ENCODE results near the gene MORC3.

The MORC3 gene

DNA sequence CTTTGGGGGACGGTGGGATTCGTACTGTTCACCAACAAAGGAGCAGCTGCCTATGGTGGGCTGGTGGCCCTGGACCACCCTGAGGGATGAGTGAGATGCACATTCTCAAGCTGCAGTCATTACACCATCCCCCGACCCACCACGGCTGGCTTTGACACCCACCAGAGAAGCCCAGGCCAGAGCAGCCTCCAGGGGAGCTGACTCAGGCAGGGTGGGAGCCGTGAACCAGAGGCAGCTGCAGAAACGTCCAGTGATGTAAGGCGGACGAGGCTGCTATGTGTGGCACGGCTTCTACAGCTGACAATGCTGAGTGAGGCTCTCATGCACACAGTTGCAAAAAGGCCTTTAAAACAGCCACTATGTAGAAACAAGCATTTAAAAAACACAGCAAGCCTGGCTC lies 105.3 kb downstream of the MORC3 start:
- no peak for DNase-seq (ENCODE audit: low read depth)
- H3K4me3 ChIP-seq (ENCODE audit: low read length) = no peak overlapping the region
- TF ChIP-seq, protein P1, sequence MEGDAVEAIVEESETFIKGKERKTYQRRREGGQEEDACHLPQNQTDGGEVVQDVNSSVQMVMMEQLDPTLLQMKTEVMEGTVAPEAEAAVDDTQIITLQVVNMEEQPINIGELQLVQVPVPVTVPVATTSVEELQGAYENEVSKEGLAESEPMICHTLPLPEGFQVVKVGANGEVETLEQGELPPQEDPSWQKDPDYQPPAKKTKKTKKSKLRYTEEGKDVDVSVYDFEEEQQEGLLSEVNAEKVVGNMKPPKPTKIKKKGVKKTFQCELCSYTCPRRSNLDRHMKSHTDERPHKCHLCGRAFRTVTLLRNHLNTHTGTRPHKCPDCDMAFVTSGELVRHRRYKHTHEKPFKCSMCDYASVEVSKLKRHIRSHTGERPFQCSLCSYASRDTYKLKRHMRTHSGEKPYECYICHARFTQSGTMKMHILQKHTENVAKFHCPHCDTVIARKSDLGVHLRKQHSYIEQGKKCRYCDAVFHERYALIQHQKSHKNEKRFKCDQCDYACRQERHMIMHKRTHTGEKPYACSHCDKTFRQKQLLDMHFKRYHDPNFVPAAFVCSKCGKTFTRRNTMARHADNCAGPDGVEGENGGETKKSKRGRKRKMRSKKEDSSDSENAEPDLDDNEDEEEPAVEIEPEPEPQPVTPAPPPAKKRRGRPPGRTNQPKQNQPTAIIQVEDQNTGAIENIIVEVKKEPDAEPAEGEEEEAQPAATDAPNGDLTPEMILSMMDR (conservative IDR thresholded peaks at IDR 0.05; ENCODE audit: low read length) = no peak

All from AG10803 (cell line).